SKM-1 (cell line): Measurements from ENCODE around the gene TUBAL3.
"Not testable (repeated sequence)": the region's sequence is repeated elsewhere in the genome, so short reads cannot be mapped to it uniquely, and the experiment has no call there.

Experiments used
- DNase-seq: peaks from one replicate; lab custom pipeline; 2025; ENCODE audit not compliant: unreplicated experiment; lab: John Stamatoyannopoulos, UW

The TUBAL3 gene

DNA sequence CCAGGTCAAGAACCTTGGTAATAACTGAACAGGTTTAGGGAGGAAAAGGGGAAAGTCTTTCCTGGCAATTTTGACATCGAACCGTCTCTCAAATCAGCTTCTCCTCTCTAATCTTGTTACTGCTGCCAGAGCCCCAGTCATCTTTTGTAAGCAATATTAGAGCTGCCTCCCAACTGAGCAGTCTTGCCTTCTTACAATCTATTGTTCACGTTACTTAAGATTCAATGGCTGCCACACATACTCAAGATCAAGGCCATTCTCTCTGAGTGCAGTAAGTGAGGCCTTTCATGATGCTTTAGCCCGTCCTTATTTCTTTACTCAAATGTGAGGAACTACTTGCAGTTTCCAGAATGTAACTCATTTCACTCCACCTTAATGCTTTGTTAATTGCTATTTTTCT is 20.1 kb upstream of the TUBAL3 start:
- no peak for DNase-seq

DNA sequence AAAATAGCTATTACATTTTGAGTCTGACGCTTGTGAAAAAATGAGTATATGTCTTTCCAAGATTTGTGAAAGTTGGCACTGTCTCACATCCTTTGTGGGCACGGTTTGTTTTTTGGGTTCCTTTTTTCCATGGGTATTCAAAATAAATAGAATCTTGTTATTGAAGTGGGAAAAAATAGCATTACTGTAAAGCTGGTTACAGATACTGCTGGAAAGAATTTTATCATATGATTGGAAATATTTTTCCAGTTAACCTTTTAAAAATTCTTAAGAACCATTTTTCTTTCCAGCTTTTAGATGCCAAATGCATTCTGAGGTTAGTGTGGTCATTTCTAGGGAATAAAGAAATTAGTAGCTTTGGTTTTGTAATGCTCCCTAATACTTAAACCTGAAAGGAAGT is 19.1 kb upstream of the TUBAL3 start:
- DNase-seq: no peak

DNA sequence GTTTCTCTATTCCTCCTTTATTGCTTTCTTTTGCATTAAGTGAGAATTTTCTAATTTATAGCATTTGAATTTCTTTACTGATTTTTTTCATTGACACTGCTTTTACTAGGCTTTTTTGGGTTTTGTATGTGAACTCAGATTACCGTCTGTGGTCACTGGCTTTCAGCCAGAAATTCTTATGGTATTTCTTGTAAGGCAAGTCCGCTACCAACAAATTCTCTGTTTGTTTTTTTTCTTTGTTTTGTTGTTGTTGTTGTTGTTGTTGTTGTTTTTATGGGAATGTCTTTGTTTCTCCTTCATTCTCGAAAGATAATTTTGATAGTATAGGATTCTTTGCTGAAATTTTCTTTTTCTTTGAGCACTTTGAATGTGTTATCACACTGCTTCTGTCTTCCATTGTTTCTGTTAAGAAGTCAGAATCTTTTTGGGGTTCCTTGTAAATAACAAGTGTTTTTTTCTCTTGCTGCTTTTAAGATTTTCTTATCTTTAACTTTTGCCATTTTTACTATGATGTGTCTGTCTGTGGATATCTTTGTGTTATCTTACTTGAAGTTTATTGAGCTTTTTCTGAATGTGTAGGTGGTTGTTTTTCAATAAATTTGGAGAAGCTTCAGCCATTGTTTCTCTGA is 15.0 kb upstream of the TUBAL3 start:
- DNase-seq: no peak

DNA sequence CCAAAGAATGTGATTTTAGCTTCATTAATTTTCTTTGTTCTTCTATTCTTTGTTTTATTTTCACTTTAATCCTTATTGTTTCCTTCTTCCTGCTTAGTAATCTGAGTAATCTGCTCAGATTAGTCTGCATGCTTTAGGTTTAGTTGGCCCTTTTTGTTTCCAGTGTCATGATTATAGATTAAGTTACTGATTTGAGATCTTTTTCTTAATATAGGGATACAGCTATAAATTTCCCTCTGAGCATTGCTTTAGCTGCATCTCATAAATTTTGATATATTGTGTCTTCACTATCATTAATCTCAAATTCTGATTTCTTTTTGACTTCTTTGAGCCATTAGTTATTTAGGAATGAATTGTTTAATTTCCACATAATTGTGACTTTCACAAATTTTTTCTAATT is 14.0 kb upstream of the TUBAL3 start:
- DNase-seq: no peak

DNA sequence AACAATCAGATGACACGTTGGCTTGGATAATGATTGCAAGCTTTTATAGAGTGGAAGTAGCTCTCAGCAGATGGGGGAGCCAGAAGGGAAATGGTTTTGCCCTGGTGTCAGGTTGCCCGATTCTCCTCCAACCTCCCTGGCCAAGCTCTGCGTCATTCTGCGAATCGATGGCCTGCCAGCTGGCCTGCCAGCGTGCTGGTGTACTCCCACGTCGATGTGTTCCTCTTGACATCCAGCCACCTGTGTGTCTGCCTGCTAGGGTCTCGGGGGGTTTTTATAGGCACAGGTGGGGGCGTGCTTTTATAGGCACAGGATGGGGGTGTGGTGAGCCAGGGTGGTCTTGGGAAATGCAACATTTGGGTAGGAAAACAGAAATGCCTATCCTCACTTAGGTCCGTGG is 12.4 kb upstream of the TUBAL3 start:
- DNase-seq: no peak

DNA sequence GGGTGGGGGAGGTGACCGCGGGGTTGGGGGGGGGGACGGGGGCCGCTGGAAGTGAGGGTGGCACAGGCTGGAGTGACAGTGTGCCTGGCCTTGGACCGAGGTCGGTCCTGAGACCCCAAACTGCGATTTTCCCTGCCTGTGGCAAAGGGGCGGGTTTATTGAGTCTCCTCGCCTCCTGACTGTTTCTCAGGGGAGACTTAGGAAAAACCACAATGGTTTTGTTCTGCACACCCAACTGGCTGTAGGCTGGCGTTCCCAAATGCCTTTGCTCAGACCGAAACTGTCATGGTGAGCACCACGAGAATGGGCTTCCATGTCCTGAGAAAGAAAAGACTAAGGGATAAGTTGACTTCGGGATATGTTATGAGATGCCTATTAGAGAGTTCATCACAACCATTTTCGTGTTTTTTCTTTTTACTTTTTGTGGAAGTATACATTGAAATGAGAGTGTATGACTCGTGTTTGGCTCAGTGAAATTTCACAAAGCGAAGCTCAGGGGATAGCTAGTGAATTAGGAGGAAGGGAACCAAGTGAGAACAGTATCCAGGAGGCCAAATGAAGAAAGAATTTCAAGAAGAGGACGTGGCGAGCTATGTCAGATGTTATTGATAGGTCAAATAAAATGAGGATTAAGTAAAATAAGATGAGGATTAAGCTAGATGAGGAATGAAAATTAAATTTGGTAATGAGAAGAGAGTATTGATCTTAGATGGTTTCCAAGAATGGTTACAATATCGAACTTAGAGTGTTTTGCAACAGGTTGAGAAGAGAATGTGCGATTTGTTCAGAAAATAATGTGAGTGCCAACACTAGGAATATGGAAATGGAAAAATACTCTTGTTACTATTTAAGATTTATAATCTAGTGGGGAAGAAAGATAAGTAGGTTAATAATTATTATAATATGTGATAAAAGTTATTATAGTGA is 8.6 kb upstream of the TUBAL3 start:
- no peak for DNase-seq

DNA sequence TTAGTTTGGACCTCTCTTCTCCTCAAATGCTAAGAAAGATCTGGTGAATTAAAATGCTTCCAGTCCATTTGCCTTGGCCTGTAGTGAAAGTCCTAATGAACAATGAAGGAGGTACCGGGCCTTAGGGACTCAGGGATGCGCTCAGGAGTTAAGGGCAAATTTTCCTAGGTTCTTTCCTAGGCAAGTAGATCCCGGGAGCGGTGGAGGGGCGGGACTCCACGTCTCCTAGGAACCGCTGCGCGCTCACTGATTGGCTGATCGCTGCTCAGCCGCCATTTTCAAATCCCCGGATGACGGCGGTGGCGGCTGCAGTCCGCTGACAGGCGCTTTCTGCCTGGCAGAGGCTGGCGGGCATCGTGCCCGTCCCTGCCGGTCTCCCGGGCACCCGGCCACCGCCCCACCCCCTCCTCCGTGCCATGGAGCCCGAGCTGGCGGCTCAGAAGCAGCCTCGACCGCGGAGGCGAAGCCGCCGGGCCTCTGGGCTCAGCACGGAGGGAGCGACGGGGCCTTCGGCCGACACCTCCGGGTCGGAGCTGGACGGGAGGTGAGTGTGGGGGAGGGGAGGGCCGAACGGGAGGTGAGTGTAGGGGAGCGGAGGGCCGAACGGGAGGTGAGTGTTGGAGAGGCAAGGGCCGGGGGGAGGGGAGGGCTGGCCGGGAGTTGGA is 7.8 kb upstream of the TUBAL3 start, which contains the start of gene NET1:
NET1 (plus strand) TSS at position 281 of the 665 bp plus-strand sequence; CDS start at position 417, 136 bp downstream.
- DNase-seq: peak; percentile 32

DNA sequence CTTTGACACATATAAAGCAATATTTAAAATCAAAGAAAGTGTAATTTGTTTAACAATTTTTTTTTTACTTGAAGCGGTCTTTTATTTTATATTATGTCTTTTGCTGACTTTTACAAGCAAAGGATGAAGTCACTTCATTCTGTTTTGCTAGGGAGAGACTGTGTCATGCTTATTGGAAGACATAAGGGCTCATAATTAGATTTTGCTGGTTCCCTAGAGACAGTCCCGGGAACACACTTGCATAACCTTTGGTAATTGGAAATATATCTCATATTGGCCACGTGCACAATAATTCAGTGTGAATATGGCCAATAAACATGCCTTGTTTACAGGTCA is 7.3 kb upstream of the TUBAL3 start:
- no peak for DNase-seq

DNA sequence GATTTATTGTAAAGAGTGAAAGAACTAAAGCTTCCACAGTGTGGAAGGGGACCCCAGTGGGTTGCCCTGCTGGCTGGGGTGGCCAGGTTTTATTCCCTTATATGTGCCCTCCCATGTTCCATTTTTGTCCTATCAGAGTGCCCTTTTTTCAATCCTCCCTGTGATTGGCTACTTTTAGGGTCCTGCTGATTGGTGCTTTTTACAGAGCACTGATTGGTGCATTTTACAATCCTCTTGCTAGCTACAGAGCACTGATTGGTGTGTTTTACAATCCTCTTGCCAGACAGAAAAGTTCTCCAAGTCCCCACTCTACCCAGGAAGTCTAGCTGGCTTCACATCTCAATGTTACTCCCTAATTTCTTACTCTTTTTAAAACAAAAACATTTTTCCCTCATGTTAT is 6.2 kb upstream of the TUBAL3 start:
- not testable (repeated sequence) for DNase-seq

DNA sequence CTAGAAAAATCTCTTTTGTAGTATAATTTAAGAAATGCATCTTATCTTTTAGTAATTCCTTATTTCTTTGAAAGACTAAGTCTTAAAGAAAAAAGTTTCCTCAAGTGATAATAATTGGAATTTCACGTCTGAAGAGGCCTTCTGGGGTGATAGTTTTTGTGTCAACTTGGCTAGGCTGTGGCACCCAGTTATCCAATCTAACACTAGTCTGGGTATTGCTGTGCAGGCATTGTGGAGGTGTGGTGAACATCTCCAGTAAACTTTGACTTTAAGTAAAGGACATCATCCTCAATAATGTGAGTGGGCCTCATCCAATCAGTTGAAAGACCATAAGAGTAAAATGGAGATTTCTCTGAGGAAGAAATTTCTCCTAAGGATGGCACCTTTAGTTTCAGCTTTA is 2.3 kb upstream of the TUBAL3 start:
- no peak for DNase-seq

DNA sequence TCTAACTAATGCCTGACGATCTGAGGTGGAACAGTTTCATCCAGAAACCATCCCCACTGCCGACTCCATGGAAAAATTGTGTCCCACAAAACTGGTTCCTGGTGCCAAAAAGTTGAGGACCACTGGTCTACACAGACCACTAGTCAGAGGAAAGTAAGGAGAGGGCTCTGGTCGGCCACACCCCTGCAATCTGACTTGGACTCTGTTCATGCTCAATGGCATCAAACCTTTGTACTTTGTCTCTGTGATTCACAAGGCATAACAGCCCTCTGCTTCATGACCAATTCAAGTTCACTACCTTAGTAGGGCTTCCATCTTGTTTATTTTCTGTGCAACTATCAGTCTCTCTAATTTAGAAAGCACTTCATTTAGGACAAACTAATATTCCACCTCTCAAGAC is 1.8 kb downstream of the TUBAL3 start:
- DNase-seq: no peak

DNA sequence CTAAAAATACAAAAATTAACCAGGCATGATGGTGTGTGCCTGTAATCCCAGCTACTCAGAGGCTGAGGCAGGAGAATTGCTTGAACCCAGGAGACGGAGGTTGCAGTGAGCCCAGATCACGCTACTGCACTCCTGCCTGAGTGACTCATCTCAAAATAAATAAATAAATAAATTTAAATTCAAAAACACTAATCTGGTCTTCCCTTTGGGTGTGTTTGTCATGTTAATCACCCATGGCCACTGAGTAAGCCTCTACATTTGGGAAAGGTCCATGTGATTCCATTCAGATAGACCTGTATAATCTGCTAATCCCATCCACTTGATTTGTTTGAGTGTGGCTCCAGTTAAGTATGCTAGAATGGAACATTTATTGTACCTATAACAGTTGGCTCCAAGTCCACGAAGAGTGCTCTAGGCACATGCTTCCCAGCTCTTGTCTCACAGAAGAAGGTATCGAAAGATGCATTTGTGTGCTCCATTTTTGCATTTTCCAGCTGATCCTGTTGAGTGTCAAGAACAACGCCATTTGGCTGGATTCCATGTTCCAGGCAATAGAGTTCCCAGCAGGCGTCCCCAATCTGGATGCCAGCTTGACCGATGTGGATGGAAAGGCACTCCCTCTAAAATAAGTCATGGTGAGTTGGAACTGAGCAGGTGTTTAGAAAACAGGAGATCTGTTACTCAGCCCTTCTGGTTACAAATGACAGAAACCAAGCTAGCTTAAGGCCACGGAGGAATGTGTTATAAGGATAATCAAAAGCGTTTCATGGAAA is 4.0 kb downstream of the TUBAL3 start:
- no peak for DNase-seq

DNA sequence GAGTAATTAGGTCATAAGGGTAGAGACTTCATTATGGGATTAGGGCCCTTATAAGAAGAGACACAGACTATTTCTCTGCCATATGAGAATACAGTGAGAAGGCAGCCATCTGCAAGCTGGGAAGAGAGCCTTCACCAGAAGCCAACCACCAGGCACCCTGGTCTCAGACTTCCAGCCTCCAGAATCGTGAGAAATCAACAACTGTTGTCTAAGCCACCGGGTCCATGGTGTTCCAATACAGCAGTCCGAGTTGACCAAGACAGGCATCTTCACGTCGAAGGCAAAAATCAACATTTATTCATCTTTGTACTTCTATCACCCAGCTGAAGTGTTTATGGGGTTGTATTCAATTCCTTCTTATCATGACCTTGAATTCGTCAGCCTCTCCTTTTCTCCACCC is 5.3 kb downstream of the TUBAL3 start:
- DNase-seq: no peak

DNA sequence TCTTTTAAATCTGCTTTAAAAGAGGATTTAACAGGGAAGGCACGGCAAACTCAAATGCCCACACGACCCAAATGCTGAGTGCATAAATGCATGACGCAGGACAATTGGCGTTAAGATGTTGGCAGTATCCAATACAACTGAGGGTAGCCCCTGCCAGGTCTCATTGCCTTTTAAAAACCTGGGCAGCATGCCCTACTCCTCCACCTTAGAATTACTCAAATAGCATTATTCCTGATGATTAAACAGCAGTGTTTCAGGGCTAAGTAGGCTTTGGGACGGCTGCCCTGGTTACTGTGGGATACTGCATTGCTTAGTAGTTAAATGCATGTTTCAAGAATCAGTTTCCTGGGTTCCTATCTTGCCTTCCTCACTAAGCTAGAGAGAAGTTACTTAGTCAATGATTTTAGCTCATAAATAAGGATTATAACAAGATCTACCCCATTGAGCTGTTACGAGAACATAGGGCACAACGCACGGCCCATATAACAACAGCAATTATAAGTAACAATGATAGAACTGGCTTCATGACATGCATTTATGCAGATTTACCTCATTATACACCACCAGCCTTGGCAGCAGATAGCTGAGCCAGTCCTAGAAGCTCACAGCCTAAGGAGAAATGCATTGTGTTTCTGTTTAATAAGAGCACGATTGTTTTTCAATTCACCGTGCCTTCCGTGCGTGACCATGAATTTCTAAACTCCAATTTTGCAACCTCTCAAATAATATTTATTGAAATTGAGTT is 7.9 kb downstream of the TUBAL3 start:
- no peak for DNase-seq

DNA sequence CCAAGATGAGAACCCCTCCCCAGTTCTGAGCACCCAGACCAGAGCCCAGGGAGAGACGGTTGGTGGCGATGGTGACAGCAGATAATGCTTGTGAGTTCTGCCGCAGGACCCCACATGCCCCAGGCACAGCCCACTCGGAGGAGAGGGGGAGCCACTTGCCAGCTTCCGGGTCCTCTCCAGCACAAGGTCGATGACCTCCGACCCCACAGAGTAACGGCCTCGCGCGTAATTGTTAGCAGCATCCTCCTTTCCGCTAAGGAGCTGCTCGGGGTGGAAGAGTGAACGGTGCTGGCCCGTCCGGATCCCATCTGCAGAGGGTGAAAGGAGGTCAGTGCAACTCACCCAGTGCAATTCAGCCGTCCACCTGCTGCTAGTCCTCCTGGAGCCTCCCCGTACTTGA is 9.5 kb downstream of the TUBAL3 start:
- no peak for DNase-seq

DNA sequence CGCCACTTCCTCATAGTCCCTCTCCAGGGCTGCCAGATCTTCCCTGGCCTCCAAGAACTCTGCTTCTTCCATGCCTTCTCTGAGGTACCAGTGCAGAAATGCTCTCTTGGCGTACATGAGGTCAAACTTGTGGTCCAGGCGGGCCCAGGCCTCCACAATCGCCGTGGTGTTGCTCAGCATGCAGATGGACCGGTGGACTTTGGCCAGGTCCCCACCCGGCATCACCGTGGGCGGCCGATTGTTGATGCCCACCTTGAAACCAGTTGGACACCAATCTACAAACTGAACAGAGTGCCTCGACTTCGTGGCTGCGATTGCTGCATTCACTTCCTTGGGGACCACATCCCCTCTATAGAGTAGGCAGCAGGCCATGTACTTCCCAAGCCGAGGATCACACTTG is 11.1 kb downstream of the TUBAL3 start:
- DNase-seq: no peak

DNA sequence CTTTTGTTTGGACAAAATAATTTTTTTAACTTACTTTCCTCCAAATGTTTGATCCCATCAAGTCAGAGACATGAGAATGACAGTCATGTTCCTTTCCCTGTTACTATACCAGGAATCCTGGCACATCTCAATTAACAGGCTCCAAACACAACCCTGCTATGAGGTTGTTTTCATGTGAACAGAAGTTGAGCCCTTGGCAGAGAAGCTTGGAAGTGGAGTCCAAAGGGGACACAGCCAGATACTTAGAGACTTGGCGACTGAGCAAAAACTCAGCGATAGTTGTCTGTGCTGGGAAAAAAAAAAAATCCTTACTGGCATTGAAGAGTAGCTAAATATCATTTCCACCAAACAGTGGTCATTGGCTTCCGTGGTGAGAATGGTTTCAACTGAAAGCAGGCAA is 12.8 kb downstream of the TUBAL3 start:
- no peak for DNase-seq

DNA sequence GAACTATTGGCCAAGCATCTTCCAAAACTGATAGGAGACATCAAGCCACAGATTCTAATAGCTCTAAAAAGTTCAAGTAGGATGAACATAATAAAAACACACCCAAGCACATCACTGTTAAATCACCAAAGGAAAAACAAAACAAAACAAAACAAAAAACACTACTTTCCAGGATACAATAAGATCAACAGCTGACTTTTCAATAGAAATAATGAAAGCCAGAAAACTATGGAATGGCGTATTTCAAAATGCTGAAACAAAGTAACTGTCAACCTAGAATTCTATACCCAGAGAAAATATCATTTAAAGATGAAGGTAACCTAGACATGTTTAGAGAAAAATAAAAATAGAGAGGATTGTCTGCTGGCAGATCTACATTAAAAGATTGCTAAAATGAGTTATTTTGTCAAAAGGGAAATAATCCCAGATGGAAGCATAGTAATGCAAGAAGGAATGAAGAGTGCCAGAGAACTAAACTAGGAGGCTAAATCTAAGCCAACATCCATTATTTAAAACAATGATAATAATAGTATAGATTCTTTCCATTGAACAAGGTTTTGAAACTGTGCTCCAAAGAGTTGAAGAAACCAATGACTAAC is 13.9 kb downstream of the TUBAL3 start:
- no peak for DNase-seq

DNA sequence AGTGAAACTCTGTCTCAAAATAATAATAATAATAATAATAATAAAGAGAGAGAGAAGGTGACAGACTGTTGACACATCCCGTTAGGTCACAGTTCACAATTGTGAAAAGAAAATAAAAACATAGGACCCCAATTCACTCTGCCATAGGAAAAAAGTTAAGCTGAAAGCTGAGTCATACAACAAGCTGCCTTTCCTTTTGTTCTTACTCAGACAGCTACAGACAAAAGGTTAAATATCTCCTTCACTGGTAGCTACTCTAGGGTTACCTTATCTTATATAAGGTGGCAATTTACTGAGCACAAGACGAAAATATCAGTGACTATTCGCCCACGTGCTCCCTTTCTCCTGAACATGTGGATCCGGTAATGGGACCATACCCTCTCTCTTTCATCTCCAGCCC is 17.5 kb downstream of the TUBAL3 start:
- no peak for DNase-seq

DNA sequence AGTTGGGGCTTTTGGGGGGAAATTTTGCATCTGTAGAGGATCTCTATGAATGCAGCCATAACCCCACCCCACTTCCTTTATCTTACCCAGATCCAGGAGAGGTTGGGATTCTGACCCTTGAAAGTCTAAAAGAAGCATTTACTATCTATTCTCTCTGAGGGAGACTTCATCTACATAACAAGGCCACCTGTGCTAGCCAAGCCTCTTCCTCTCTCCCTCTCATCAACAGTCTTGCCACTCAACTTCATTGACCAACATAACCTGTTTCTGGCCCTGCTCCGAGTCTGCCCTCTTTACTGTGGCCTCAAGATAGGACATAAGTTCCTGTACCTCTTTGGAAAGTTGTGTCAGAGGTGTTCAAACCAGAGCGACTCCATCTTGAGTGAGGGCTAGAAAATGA is 19.4 kb downstream of the TUBAL3 start:
- DNase-seq: no peak
